IPS DF 6.9 (cell line): ENCODE data around the gene MPDZ.

Experiments
- DNase-seq: peaks from one replicate; pipeline ENCODE4 v3.0.0-alpha.2; 2013; ENCODE audit warnings: low read depth, low spot score
- H3K27ac ChIP-seq: one replicate; pipeline ENCODE4 v1.5.1; 2013; ENCODE audit warnings: low read length, control low read depth
- H3K27me3 ChIP-seq: 2 replicates; pipeline ENCODE4 v1.6.1; 2013; ENCODE audit warnings: mild to moderate bottlenecking, low read length; ENCODE audit not compliant: control insufficient read depth, insufficient read depth
- H3K36me3 ChIP-seq: 2 replicates; pipeline ENCODE4 v1.6.1; 2013; ENCODE audit warnings: low read length; ENCODE audit not compliant: control insufficient read depth, insufficient read depth
- H3K4me1 ChIP-seq: 2 replicates; pipeline ENCODE4 v1.6.1; 2013; ENCODE audit warnings: low read length; ENCODE audit not compliant: control insufficient read depth, insufficient read depth
- H3K4me3 ChIP-seq: 2 replicates; pipeline ENCODE4 v1.5.1; 2013; ENCODE audit warnings: mild to moderate bottlenecking, low read length
- H3K9me3 ChIP-seq: 2 replicates; pipeline ENCODE4 v1.6.1; 2013; ENCODE audit warnings: low read length, inconsistent platforms; ENCODE audit not compliant: control insufficient read depth, insufficient read depth
- WGBS: extraction: QIAGEN DNeasy Blood & Tissue Kit; methylation state at CpG from one replicate; pipeline ENCODE4 v1.1.7; 2013; ENCODE audit warnings: mixed read lengths, missing lambda C conversion rate; ENCODE audit not compliant: insufficient read length, insufficient coverage; 5-methylcytosine and 5-hydroxymethylcytosine counted together

MPDZ gene

DNA sequence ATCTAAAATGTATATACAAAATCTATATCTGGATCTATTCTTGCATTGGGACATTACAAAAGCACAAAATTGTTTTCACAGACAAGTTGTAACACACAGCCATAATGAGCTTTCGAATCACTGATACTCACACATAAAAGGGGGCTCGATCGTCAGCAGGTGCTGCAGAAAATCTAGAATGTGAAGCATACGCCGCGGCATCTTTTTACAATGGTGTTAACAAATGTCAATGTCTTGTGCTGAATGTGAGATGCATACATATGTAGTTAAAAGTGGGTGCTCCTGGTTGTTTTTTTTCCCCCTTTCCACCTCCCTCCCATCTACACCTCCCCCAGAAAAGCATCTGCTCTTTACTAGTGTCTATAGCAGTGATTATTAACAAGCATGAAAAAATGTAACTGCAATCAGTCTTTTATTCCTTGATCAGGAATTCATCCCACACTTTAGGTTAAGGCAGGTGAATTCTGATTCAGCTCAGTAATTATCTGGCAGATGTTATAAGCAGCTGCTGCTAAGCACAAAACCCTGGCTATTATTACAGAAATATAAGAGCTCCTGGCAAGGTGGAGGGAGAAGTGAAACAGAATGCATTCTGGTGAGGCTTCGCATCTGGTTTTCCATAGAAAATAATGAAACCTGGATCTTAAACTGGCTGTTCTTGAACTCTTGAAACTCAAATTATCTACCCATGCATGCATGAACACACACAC lies 114.1 kb downstream of the MPDZ start:
- Histone ChIP-seq H3K4me1 (peaks cover 1% of the 10 kb centered on the region; the same call in 1 of the 2 replicates), H3K36me3 (no peaks in the 10 kb centered on the region; the same call in 1 of the 2 replicates), H3K4me3 (no peak overlapping the region), H3K27me3 (no peaks in the 10 kb centered on the region), H3K27ac (no peak overlapping the region), H3K9me3 (no peaks in the 10 kb centered on the region)
- DNase-seq: no peak
- no CpG with 5 or more reads among the region's 7 CpGs for WGBS

DNA sequence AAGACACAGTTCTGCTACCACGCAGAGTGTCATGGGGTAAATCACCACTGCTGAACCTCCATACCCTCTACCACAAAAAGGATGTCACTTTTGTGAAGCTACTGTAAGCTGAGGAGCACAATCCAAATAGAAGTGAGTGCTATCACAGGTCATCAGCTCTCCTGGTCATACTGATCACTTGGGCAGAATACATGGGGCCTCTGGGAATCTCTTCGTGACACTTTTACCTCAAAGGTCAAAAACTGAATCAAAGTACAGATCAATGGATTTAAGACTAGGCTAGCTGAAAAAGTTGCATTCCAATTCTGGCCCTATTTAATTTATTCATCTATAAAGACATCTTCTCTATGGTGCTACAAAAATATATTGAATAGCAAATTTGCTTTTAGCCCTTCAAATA lies 115.5 kb downstream of the MPDZ start:
- no CpG with 5 or more reads among the region's 2 CpGs for WGBS
- H3K27me3 ChIP-seq: no peaks in the 10 kb centered on the region
- no peak overlapping the region for H3K27ac ChIP-seq
- no peaks in the 10 kb centered on the region; the same call in 1 of the 2 replicates for H3K36me3 ChIP-seq
- no peaks in the 10 kb centered on the region for H3K9me3 ChIP-seq
- H3K4me1 ChIP-seq: peaks cover 1% of the 10 kb centered on the region; the same call in 1 of the 2 replicates
- no peak for DNase-seq
- no peak overlapping the region for H3K4me3 ChIP-seq

DNA sequence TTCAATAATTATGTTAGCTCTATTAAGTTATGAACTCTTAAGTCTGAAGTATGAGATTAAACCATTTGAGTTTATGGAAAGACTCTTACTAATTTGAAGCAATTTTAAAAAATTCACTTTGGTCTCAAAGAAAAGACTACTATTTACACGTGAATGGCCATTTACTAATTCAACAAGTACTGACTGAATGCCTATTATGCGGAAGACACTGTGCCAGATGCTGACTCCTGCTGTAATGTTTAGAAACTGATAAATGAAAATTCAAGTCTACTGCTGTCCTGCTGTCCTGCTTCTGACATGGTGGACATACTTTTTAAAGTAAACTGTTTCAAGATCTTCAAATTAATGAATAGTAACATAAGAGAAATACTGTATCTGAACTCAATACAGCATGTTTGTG lies 116.2 kb downstream of the MPDZ start:
- no CpG with 5 or more reads among the region's 2 CpGs for WGBS
- Histone ChIP-seq H3K36me3 (no peaks in the 10 kb centered on the region; the same call in 1 of the 2 replicates), H3K4me1 (peaks cover 1% of the 10 kb centered on the region; the same call in 1 of the 2 replicates), H3K4me3 (no peak overlapping the region), H3K9me3 (no peaks in the 10 kb centered on the region), H3K27me3 (no peaks in the 10 kb centered on the region), H3K27ac (no peak overlapping the region)
- DNase-seq: no peak

DNA sequence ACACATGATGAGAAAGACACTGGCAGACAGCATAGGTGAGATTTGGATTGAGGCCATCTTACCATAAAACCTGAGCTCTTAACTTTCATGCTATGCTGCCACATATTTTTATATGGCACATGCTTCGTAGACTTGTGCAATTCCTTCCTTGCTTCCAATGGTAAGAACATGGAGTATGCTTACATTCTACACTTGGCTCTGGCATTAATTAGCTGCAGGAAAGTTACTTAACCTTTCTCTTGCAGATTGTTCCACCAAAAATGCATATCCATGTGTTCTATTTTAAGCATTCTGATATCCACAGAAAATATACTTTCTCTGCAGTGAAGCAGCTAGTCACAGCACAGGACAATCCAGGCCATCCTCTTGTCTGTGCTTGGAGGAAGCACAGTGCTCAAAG lies 119.4 kb downstream of the MPDZ start:
- no peak overlapping the region for H3K4me3 ChIP-seq
- no peaks in the 10 kb centered on the region; the same call in 1 of the 2 replicates for H3K36me3 ChIP-seq
- DNase-seq: no peak
- no CpG with 5 or more reads among the region's 1 CpG for WGBS
- H3K9me3 ChIP-seq: no peaks in the 10 kb centered on the region
- H3K27me3 ChIP-seq: no peaks in the 10 kb centered on the region
- peaks cover 1% of the 10 kb centered on the region; the same call in 1 of the 2 replicates for H3K4me1 ChIP-seq
- H3K27ac ChIP-seq: no peak overlapping the region

DNA sequence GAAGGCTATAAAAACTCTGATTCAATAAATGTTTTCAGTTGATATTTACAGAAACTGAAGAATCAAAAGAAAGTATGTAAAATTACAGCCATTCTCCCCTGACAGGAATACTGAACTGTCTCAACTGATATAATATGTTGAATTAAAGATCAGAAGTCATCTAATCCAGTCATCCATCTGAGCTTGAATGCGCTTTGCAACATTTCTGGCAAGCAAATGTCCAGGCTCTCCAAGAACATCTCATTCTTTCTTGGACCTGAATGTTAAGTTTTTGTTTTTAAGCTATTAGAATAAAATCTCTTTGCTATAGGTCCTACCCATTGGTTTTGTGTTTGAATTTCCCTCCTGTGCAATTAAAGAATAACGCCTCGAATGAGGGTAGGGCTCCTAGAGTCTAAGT lies 120.5 kb downstream of the MPDZ start:
- Histone ChIP-seq H3K4me3 (no peak overlapping the region), H3K27me3 (no peaks in the 10 kb centered on the region), H3K36me3 (no peaks in the 10 kb centered on the region; the same call in 1 of the 2 replicates), H3K27ac (no peak overlapping the region), H3K9me3 (no peaks in the 10 kb centered on the region), H3K4me1 (peaks cover 1% of the 10 kb centered on the region; the same call in 1 of the 2 replicates)
- no peak for DNase-seq
- WGBS: no CpG with 5 or more reads among the region's 3 CpGs

DNA sequence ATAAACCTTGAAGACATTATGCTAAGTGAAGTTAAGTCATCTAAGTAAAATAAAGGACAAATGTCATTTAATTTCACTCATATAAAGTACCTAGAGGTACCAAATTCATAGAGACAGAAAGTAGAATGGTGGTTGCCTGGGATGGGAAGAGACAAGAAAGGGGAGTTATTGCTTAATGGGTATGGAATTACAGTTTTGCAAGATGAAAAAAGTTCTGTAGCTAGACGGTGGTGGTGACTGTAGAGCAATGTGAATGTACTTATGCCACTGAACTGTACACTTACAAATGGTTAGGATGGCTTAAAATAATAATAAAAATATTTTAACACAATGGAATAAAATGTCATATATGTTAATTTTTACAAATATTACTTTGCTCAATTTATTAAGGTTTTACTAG lies 128.0 kb downstream of the MPDZ start:
- Histone ChIP-seq H3K27me3 (no peaks in the 10 kb centered on the region), H3K27ac (no peak overlapping the region), H3K36me3 (no peaks in the 10 kb centered on the region; the same call in 1 of the 2 replicates), H3K4me3 (no peak overlapping the region), H3K4me1 (no peaks in the 10 kb centered on the region), H3K9me3 (no peaks in the 10 kb centered on the region)
- DNase-seq: no peak
- no CpG with 5 or more reads among the region's 1 CpG for WGBS

DNA sequence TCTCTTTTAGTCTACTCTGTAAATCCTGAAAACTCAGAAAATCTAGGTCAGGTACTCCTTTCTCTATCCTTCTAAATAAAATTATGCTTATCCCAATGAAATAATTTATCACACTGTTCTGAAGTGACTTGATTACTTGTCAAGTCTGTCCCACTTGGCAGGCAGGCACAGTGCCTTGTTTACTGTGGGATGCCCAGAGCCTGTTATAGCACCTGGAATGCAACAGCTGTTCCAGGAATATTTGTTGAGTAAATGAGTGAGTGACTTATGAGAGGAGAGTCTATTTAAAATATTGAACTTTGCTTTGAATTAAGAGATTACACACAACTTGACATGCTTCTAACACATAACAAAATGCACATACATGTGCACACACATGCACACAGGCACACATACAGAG lies 130.0 kb downstream of the MPDZ start:
- H3K27ac ChIP-seq: no peak overlapping the region
- no peak for DNase-seq
- no peaks in the 10 kb centered on the region; the same call in 1 of the 2 replicates for H3K36me3 ChIP-seq
- no peaks in the 10 kb centered on the region for H3K9me3 ChIP-seq
- no peaks in the 10 kb centered on the region for H3K4me1 ChIP-seq
- H3K4me3 ChIP-seq: no peak overlapping the region
- no peaks in the 10 kb centered on the region for H3K27me3 ChIP-seq

DNA sequence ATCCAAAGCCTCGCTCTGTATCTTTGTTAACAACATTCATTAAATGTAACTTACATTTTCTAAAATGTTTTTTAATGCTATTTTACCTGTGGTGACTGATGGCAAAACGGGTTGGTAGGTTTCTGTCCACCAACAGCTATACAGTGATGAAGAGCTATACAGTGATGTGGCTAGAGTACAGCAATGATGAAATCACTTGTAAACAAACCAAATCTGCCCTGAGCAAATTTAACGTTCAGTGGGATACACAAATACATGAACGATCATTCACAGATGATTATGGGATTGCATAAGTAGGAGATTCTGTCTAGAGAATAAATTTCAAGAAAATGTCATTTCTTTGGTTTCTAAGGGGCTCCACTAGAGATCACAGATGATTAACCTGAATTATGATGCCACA lies 132.7 kb downstream of the MPDZ start:
- no peak for DNase-seq
- Histone ChIP-seq H3K27ac (no peak overlapping the region), H3K36me3 (no peaks in the 10 kb centered on the region; the same call in 1 of the 2 replicates), H3K4me1 (no peaks in the 10 kb centered on the region), H3K27me3 (no peaks in the 10 kb centered on the region), H3K4me3 (no peak overlapping the region), H3K9me3 (no peaks in the 10 kb centered on the region)
- no CpG with 5 or more reads among the region's 4 CpGs for whole genome bisulfite sequencing

DNA sequence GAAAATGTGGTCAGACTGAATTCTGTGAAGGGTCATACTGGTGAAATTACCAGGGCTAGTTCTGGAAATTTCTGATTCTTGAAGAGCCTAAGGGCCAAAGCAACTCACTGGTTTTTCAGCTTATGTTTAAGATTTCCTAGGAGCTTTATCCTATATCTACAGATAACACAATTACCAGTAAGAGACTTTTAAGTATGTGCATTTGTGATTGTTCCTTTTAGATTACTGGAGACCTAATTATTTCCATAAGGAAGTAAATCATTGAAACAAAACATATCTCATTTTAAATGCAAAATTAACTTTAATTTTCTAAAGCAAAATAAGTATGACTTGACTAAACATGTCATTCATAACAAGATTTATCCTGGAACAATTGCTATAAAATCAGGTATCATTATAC lies 134.2 kb downstream of the MPDZ start:
- no peaks in the 10 kb centered on the region; the same call in 1 of the 2 replicates for H3K36me3 ChIP-seq
- no peaks in the 10 kb centered on the region for H3K4me1 ChIP-seq
- no peak overlapping the region for H3K27ac ChIP-seq
- H3K9me3 ChIP-seq: no peaks in the 10 kb centered on the region
- no peaks in the 10 kb centered on the region for H3K27me3 ChIP-seq
- H3K4me3 ChIP-seq: no peak overlapping the region
- DNase-seq: no peak

DNA sequence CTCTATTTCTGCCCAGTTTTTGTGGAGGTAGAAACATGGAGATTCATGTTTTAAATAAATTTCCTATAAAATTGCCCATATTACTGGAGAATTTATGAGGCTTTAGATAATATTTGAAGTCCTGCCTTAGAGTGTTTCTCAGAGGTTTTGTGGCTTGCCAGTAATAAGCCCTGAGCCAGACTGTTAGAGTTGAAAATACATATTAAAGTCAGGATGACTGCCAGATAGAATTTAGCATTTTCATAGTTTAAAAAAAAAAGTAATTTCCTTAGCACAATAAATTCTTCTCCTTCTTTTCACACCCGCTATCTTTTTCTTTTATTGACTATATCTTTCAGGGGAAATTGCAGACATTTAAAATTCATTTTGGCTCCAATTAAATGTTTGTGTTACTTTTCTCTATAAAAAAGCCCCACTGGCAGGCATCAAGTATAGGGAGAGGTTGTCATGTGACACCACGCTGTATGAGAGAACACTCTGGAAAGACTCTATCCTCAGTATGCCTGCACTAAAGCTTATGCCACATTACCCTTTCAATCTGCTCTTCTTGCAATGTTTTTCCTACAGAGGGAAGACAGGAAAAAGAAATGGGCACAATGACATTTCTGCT lies 135.2 kb downstream of the MPDZ start:
- no peaks in the 10 kb centered on the region for H3K4me1 ChIP-seq
- no peaks in the 10 kb centered on the region for H3K36me3 ChIP-seq
- H3K9me3 ChIP-seq: no peaks in the 10 kb centered on the region
- no peaks in the 10 kb centered on the region for H3K27me3 ChIP-seq
- H3K27ac ChIP-seq: no peak overlapping the region
- no peak overlapping the region for H3K4me3 ChIP-seq
- no CpG with 5 or more reads among the region's 2 CpGs for WGBS
- no peak for DNase-seq

DNA sequence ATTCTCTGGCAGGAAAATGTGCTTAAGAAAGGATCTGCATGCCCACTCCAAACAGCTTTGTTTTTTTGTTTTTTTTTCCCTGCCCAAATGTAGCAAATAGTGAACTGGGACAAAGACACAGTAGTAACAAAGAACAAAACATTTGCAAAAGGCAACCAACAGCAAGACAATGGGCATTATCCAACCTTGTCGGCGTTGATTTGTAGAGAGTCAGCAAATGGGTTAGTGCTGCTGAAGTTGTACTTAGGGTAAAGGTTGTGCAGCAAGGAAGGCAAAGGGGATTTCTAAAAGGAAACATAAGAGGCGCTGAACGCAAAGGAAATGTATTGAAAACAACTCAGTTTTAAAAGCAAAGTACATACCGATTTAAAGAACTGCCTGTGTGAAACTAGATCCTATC lies 136.2 kb downstream of the MPDZ start:
- Histone ChIP-seq H3K36me3 (no peaks in the 10 kb centered on the region), H3K4me3 (no peak overlapping the region), H3K4me1 (no peaks in the 10 kb centered on the region), H3K9me3 (no peaks in the 10 kb centered on the region), H3K27me3 (no peaks in the 10 kb centered on the region), H3K27ac (no peak overlapping the region)
- WGBS: no CpG with 5 or more reads among the region's 5 CpGs
- DNase-seq: no peak
